Inferior parietal cortex (tissue), 1 donor: ENCODE measurements around the gene TBCA.
"Not testable (repeated sequence)": the region's sequence is repeated elsewhere in the genome, so short reads cannot be mapped to it uniquely, and the experiment has no call there.

ENCODE experiments used
- DNase-seq: peaks from one replicate; pipeline ENCODE4 v3.0.0-alpha.2; 2016; ENCODE audit errors: extremely low spot score

Gene TBCA

GRCh38 chr5:77709993-77710685 is 66.0 kb downstream of the TBCA start:
- no peak for DNase-seq

GRCh38 chr5:77709340-77709739 is 66.8 kb downstream of the TBCA start:
- DNase-seq = peak; percentile 53

- no peak for DNase-seq
Observed at GRCh38 chr5:77707791-77708190, 68.3 kb downstream of the TBCA start.

- DNase-seq = not testable (repeated sequence)
Observed at GRCh38 chr5:77699569-77699968, 76.6 kb downstream of the TBCA start.

- no peak for DNase-seq
Observed at GRCh38 chr5:77698920-77699319, 77.2 kb downstream of the TBCA start.

- DNase-seq = no peak
Observed at GRCh38 chr5:77697692-77698091, 78.4 kb downstream of the TBCA start.

GRCh38 chr5:77696120-77696519 is 80.0 kb downstream of the TBCA start:
- no peak for DNase-seq

- DNase-seq = no peak
Observed at GRCh38 chr5:77693913-77694312, 82.2 kb downstream of the TBCA start.

- DNase-seq = peak; percentile 31
Observed at GRCh38 chr5:77683171-77683732, 92.9 kb downstream of the TBCA start.

- no peak for DNase-seq
Observed at GRCh38 chr5:77670526-77670925, 105.6 kb downstream of the TBCA start.

- DNase-seq = no peak
Observed at GRCh38 chr5:77669677-77670076, 106.5 kb downstream of the TBCA start.

- DNase-seq = no peak
Observed at GRCh38 chr5:77663090-77663863, 112.9 kb downstream of the TBCA start.

- DNase-seq = no peak
Observed at GRCh38 chr5:77662635-77663034, 113.5 kb downstream of the TBCA start.

GRCh38 chr5:77658662-77659061 is 117.5 kb downstream of the TBCA start:
- no peak for DNase-seq

- no peak for DNase-seq
Observed at GRCh38 chr5:77651343-77651742, 124.8 kb downstream of the TBCA start.

- no peak for DNase-seq
Observed at GRCh38 chr5:77650686-77651085, 125.5 kb downstream of the TBCA start.

GRCh38 chr5:77649776-77650175 is 126.4 kb downstream of the TBCA start:
- DNase-seq = no peak

- no peak for DNase-seq
Observed at GRCh38 chr5:77645995-77646639, 130.0 kb downstream of the TBCA start.

- no peak for DNase-seq
Observed at GRCh38 chr5:77645158-77645994, 130.8 kb downstream of the TBCA start.

- no peak for DNase-seq
Observed at GRCh38 chr5:77644371-77645157, 131.6 kb downstream of the TBCA start.
